ENCODE data around the gene GSS.

The GSS gene

DNA sequence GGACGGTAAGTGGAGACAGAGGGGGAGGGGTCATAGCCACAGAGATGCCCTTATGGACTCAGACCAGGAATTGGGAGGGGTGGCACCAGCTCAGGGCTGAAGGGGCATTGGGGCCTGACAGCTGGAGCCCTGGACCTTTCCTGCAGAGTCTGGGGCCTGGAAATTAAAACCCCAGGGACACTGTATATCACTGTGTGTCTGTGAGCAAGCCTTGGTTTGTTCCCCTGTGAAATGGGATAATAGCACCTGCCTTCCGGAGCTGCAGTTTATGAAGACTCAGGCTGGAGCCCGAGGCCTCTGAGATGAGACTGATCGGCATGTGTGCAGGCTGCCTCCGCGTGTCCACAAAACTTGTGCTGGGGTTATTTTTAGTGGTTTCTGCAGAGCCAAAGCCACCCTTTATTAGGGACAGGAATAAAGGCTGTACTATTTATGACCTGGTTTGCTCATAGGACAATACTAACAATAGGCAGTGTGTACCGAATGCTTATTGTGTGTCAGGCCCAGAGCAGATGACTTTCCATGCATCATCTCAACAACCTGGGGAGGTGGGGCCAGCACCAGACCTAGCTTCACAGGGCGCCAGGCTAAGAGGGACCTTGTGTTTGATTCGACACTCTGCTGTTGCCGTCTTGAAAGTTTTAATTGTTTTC is 22.6 kb upstream of the GSS start:
- DNase-seq = no peak
- TF ChIP-seq GATA1 (IDR thresholded peaks at IDR 0.05; ENCODE audit: low read depth, low read length) (no peak), POLR2A (IDR thresholded peaks at IDR 0.05; ENCODE audit: low read length) (no peak)

DNA sequence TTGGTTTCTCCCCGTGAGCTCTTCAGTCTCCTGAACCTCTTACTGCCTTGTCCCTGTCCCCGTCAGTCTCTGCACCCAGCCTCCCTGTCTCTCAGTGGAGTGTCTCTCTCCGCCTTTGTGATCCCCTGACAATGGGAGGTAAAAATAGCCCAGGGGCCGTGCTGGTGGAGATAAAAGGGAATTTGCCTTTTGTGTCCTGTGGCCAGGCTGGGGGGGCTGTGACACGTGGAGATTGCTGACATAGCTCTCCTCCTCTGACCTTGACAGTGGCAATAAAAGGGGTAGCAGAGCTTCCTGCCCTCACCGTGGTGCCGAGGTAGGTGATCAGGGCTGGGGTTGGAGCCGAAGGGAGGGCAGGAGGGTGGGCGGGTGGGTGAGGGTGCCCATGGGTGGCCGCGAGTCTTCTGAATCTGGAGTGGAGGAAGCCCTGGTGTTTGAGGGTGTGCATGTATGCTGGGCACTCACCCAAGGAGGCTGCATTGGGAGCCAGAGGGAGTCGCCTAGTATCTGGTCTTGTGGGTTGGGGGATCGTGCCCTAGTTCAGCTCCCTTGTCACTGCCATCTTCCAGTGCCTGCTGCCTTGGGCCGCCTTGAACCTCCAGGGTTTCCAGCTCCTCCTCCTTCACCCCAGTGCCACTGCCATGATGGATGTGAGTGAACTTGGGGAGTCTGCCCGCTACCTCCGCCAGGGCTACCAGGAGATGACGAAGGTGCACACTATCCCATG is 21.9 kb upstream of the GSS start:
- TF ChIP-seq GATA1 (IDR thresholded peaks at IDR 0.05; ENCODE audit: low read depth, low read length) (no peak), POLR2A (IDR thresholded peaks at IDR 0.05; ENCODE audit: low read length) (no peak)
- no peak for DNase-seq

DNA sequence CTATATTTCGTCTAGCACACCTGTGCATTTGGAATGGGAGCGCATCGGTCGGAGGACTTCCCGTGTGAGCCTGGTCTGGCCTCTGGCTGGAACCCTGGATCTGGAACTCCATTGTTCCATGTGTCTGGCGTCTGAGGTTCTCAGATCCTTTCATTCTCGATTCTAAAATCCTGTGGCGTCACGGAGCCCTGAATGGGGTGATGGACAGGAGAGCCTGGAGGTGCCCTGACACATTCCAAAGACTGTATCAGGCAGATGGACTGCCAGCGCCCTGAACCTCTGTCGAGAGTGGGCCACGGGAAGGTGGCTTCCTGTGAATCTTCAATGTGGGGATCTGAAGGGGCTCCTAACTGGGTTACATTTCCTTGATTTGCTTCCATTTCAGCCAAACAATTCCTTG is 20.7 kb upstream of the GSS start:
- no peak for TF ChIP-seq POLR2A (IDR thresholded peaks at IDR 0.05; ENCODE audit: low read length)
- TF ChIP-seq GATA1 (IDR thresholded peaks at IDR 0.05; ENCODE audit: low read depth, low read length) = no peak
- no peak for DNase-seq

DNA sequence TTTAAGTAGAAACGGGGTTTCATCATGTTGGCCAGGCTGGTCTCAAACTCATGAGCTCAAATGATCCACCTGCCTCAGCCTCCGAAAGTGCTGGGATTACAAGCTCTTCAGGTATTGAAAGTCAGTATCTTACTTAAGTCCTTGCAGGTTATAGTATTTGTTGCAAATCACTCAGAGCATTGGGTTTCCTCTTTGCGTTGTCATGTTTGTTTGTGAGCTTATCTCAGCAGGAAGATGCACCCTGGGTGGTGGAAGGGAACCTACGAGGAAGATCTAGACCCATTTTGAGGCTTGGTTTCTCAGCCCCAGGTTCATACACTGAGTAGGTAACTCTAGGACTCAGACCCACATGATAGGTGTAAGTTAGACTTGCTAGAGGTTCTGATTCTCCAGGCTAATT is 18.6 kb upstream of the GSS start:
- TF ChIP-seq POLR2A (IDR thresholded peaks at IDR 0.05; ENCODE audit: low read length) (no peak), GATA1 (IDR thresholded peaks at IDR 0.05; ENCODE audit: low read depth, low read length) (no peak)
- DNase-seq = peak; percentile 12 to 27

DNA sequence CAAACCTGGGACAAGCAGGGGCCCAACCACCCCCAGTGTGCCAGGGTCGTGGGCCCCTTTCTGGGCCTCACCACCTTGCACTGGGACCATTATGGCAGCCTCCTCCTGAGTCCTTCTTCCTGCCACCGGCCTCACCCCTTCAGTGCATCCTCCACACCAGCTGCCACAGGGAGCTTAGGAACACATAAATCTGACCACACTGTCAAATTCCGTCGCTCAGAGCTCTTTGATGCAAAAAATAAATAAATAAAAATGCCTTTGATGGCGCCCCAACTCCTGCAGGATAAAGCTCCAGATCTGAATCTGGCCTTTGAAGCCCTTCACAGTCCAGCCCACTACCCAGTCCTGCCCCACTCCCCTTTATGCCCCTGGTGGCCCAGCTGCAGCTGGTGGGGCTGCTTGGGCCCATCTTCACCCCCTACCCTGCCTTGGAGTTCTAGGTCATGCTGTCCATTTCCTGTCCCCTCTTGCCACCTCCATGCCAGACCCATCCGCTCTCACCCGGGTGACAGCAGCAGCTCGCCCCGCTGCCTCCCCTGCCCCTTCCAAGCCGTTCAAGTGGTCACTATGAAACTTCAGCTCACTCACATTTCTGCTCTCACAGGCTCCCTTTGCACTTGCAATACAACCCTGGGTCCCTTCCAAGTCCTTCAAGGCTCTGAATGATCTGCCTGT is 16.1 kb upstream of the GSS start:
- TF ChIP-seq POLR2A (IDR thresholded peaks at IDR 0.05; ENCODE audit: low read length) (no peak), GATA1 (IDR thresholded peaks at IDR 0.05; ENCODE audit: low read depth, low read length) (no peak)
- no peak for DNase-seq

DNA sequence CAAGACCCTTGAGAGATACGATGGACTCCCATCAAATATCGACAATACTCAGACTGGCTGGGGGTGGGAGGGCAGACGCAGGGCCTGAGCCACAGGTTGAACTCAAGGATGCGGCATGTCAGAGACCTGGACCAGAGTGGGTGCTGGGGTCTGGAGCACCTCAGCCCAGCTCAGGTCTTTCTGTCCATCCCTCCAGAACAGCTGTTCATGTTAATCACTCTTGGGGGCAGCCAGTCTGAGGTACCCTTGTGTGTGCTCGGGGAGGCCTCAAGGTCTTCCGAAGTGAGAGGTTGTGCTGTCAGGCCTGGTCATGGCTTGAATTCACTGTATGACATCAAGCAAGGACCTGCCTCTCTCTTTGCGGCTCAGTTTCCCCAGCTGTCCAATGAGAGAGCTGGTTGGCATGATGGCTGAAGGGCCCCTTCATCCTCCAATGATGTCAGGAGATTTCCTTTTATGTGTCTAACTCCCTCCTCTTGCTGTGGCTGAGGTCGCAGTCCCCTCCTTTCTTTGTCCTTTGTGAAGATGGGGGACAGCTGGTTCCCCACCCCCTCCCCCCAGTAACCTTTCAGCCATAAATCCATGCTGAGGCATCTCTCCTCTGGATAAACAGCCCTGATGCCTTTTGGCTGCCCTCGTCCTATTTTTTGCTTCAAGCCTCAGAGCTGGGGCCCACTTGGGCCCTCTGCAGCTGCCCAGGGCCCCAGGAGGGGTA is 15.4 kb upstream of the GSS start:
- TF ChIP-seq GATA1 (IDR thresholded peaks at IDR 0.05; ENCODE audit: low read depth, low read length) (no peak), POLR2A (IDR thresholded peaks at IDR 0.05; ENCODE audit: low read length) (no peak)
- DNase-seq = no peak

DNA sequence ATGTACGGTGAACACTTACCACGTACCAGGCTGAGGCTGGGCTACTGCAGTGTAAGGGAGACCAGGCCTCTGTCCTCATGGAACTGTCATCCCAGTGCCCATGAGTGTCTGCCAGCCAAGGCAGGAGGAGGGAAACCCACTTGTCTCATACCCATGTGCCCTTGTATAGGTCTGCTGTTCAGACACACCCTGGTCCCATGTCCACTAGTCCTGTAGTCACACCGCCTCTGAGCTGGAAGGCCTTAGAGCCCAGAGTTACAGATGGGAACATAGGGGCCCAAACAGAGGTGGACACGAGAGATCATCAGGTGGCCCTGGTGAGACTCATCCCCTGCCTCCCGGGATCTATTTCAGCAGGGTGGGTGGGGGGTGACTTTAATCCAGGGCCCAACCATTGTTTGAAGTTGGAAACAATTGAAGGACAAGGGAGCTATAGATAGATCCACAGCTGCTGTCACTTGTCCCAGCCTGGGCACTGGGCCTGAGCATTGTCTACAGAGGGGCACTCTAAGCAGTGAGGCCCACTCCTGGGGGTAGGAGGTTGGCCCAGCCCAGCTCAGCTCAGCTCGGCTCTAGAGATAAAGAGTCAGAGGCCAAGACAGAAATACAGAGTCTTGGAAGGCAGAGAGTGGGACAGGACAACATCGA is 14.7 kb upstream of the GSS start:
- no peak for TF ChIP-seq POLR2A (IDR thresholded peaks at IDR 0.05; ENCODE audit: low read length)
- TF ChIP-seq GATA1 (IDR thresholded peaks at IDR 0.05; ENCODE audit: low read depth, low read length) = no peak
- no peak for DNase-seq

DNA sequence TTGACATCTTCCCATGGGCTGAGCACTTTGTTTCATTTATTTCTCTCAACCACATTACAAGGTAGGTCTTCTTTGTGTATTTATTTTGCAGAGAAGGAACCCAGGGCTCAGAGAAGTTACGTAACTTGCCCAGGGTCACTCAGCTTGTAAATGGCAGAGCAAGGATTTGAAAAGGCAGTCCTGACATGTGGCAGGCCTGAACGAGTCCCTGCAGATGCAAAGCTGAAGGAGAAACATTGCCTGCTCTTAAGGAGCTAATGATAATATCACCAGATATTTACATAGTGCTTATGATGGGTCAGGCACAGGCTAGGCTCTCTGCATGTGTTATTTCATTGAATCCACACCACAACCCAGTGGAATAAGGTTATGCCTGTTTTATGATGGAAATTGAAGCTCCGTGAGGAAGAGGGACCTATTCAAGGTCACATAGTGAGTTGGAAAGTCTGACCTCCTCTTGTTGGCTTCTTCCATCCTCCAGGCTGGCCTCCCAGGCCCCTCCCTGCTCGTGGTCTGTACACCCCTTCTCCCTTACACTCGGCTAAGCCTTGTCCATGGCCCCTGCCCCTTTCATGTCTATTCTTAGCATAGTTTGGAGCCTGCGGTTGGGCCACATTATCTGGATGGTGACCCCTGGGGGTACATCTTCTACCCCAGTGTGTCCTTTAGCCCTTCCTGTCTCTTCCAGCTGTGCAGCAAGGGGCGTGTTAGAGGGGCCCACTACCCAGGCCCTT is 12.6 kb upstream of the GSS start:
- TF ChIP-seq GATA1 (IDR thresholded peaks at IDR 0.05; ENCODE audit: low read depth, low read length) (no peak), POLR2A (IDR thresholded peaks at IDR 0.05; ENCODE audit: low read length) (no peak)
- no peak for DNase-seq

DNA sequence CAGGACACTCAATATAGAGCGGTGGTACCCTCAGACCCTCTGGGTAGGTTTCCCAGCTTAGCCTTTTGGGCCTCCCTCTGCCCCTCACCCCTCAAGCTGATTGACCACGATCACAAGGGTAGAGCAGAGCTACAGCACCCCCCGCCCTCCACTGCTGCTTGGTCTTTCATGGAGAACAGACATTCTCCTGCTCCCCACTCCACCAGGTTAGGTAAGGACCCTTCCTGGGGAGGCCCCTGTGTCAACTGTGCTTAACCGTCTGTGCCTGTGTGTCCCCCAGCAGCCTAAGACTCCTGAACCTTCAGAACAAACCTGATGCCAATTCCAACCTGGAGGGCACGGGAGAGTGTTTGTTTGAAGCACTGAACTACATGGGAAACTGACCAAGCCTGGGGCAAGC is 11.8 kb upstream of the GSS start:
- DNase-seq = no peak
- TF ChIP-seq POLR2A (IDR thresholded peaks at IDR 0.05; ENCODE audit: low read length) (no peak), GATA1 (IDR thresholded peaks at IDR 0.05; ENCODE audit: low read depth, low read length) (no peak)

DNA sequence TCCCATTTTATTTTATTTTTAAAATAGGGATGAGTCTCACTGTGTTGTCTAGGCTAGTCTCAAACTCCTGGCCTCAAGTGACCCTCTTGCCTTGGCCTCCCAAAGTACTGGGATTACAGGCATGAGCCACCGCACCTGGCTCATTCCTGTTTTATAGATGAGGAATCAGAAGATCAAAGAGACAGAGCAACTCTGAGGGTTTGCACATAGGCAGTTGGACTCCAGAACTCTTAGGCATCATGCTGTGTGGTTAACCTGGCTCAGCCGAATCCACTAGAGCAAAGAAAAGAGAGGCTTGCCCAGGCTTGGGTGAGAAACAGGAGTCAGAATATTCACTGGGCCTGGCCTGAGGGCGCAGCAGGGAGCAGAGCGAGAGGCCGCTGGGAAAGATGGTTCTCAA is 9.4 kb upstream of the GSS start:
- no peak for DNase-seq
- no peak for TF ChIP-seq POLR2A (IDR thresholded peaks at IDR 0.05; ENCODE audit: low read length)
- TF ChIP-seq GATA1 (IDR thresholded peaks at IDR 0.05; ENCODE audit: low read depth, low read length) = no peak

DNA sequence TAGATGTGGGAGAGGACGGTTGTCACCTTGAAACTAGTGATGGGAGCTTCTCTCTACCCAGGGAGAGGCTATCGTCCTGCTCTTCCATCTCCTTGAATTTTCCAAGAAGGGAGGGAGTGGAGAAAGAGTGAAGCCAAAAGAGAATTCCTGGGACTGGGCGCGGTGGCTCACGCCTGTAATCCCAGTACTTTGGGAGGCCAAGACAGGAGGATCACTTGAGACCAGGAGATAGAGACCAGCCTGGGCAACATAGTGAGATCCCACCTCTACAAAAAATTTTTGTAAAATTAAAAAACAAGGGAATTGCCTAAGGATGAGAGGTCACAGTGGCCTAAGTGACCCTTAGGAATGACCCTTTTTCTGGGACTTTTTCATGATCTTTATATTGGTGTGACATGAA is 8.9 kb upstream of the GSS start:
- no peak for TF ChIP-seq GATA1 (IDR thresholded peaks at IDR 0.05; ENCODE audit: low read depth, low read length)
- DNase-seq = no peak

DNA sequence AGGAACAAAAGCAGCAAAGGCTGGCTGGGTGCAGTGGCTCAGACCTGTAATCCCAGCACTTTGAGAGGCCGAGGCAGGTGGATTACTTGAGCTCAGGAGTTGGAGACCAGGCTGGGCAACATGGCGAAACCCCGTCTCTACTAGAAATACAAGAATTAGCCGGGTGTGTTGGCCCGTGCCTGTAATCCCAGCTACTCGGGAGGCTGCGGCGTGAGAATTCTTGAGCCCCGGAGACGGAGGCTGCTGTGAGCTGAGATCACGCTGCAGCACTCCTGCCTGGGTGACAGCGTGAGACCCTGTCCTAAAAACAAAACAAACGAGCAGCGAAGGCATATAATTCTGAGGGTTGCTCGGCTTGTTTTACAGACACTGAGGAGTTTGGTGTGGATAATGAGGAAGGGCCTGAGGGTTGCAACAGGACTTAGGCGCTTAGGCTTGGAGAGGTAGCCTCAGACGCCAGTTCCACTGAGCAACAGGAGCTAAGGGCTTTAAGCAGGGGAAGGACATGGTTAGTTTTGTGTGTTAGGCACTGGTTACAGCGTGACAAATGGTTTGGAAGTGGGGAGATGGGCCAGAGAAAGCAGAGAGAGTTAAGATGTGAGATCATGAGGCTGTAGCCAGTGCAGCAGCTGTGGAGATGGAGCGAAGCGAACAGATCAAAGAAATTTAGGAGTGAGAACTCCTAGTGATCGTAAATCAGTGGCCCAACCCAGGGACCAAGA is 1.3 kb upstream of the GSS start:
- TF ChIP-seq GATA1 (IDR thresholded peaks at IDR 0.05; ENCODE audit: low read depth, low read length) = no peak
- no peak for TF ChIP-seq POLR2A (IDR thresholded peaks at IDR 0.05; ENCODE audit: low read length)
- no peak for DNase-seq

DNA sequence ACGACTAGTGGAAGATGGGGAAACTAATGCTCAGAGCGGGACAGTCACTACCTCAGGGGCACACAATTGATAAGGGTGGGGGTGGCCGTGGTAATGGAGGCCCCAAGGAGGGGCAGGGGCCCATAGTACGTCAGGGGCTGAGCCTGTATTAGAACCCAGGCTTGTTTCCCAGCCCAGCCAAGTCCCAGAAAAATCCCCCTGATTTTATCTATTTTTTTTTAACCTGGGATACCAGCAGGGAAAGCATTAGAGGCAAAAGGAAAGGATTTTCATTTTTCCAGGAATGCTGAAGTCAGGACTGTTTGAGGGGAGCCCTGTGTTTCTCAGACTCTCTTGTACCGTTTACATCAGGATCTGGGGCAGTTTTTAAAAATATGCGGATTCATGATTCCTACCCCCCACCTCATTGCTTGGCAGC is 444 bp upstream of the GSS start:
- no peak for DNase-seq
- TF ChIP-seq POLR2A (IDR thresholded peaks at IDR 0.05; ENCODE audit: low read length) (no peak), GATA1 (IDR thresholded peaks at IDR 0.05; ENCODE audit: low read depth, low read length) (no peak)

All from erythroblast (primary cell).